ENCODE measurements around the gene IL5RA. TPM values are rescaled to one million over a fixed set of nuclear protein-coding genes. Genes with fewer than 3 reads are reported as not detected.

IL5RA gene
- polyA plus RNA-seq, 1 of the 3 experiments (the other 2 are of a cell fraction): not detected

DNA sequence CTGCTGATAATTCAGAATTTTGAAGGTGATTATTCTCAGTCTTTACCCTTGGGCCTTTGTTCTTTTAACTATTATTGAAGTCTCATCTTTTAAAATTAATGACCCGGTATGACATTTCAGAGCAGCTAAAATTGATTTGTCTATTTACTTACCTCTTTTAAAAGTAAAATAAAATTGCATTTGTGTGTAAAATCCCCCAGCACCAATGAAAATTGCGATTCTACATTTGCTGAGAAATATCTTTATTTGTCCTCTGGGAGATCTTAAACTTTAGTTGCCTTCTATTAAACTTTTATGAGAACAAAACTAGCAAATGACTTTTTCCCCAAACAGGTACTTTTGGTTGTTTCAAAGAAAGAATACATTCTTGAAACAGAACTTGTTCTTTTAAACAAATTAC lies 7.5 kb upstream of the IL5RA start:
- POLR2A ChIA-PET: no interaction called here
- Histone ChIP-seq H4K20me1 (ENCODE audit: insufficient read depth) (no peaks in the 10 kb centered on the region), H3K79me2 (ENCODE audit: insufficient read depth) (no peaks in the 10 kb centered on the region)

DNA sequence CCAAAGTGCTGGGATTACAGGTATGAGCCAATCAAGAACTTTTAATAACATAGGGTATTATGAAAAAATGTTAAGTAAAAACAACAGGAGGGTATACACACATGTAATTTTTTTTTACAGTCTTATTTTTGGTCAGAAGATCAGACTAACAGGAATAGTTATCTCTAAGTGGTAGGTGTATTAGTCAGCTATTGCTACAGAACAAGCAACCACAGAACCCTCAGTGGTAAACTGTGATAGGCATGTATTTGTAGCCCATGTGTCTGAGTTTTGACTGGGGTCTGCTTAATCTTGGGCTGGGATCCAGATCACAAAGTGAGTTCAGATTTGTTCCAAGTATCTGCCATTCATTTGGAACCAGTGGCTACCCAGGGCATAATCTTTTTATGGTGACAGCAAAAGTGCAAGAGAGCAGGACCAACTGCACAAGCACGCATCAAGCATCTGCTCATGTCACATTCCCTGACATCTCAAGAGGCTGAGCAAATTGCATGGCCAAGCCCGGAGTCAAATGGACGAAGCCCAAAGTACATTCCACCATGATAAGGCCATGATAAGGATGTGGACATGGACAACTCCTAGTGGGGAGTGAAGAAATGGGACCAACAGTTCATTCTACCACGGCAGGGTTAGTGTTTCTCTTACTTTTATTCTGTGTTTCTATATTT lies 3.0 kb upstream of the IL5RA start:
- no peak for DNase-seq
- TF ChIP-seq RXRA (IDR thresholded peaks at IDR 0.05; ENCODE audit: borderline replicate concordance, low read depth) (no peak), MXI1 (IDR thresholded peaks at IDR 0.05; ENCODE audit: low read depth, low read length) (no peak), JUND (IDR thresholded peaks at IDR 0.05) (no peak), YY1 (IDR thresholded peaks at IDR 0.05; ENCODE audit: low read depth) (no peak), NFIC (IDR thresholded peaks at IDR 0.05; ENCODE audit: borderline replicate concordance) (no peak), TAF1 (IDR thresholded peaks at IDR 0.05; ENCODE audit: borderline replicate concordance, low read depth, low read length) (no peak)
- TF ChIP-seq, protein P1, sequence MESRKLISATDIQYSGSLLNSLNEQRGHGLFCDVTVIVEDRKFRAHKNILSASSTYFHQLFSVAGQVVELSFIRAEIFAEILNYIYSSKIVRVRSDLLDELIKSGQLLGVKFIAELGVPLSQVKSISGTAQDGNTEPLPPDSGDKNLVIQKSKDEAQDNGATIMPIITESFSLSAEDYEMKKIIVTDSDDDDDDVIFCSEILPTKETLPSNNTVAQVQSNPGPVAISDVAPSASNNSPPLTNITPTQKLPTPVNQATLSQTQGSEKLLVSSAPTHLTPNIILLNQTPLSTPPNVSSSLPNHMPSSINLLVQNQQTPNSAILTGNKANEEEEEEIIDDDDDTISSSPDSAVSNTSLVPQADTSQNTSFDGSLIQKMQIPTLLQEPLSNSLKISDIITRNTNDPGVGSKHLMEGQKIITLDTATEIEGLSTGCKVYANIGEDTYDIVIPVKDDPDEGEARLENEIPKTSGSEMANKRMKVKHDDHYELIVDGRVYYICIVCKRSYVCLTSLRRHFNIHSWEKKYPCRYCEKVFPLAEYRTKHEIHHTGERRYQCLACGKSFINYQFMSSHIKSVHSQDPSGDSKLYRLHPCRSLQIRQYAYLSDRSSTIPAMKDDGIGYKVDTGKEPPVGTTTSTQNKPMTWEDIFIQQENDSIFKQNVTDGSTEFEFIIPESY (IDR thresholded peaks at IDR 0.05; ENCODE audit: borderline replicate concordance, low read depth): no peak
- CTCF ChIA-PET: no interaction called here

More for the DNA sequence above, 7.5 kb upstream of the IL5RA start:
- H3K9me2 ChIP-seq: no peaks in the 10 kb centered on the region
- TF ChIP-seq, protein P2, sequence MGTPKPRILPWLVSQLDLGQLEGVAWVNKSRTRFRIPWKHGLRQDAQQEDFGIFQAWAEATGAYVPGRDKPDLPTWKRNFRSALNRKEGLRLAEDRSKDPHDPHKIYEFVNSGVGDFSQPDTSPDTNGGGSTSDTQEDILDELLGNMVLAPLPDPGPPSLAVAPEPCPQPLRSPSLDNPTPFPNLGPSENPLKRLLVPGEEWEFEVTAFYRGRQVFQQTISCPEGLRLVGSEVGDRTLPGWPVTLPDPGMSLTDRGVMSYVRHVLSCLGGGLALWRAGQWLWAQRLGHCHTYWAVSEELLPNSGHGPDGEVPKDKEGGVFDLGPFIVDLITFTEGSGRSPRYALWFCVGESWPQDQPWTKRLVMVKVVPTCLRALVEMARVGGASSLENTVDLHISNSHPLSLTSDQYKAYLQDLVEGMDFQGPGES (IDR thresholded peaks at IDR 0.05; ENCODE audit: low read depth, low read length): no peak
- TF ChIP-seq GATA2 (CRISPR knock-in tag; IDR thresholded peaks at IDR 0.05) (no peak), YY1 (IDR thresholded peaks at IDR 0.05; ENCODE audit: low read depth) (no peak)
- no peaks in the 10 kb centered on the region for H3K36me3 ChIP-seq (replicated peaks in 1 of 2; ENCODE audit: control insufficient read depth in 1 of 2, insufficient read depth in 2 of 2, low read length in 1 of 2)
- no peak overlapping the region for H3K9ac ChIP-seq
- no peak overlapping the region for H3K27ac ChIP-seq (ENCODE audit: low read depth in 2 of 2, low read length in 1 of 2)
- H3K4me1 ChIP-seq (ENCODE audit: control insufficient read depth in 1 of 2, insufficient read depth in 2 of 2, low read depth in 1 of 2, low read length in 1 of 2): peaks cover 0 to 6% of the 10 kb centered on the region in 2 experiments; a peak in 1 of 4 replicates
- H3K27me3 ChIP-seq (ENCODE audit: insufficient read depth): no peaks in the 10 kb centered on the region
- no peaks in the 10 kb centered on the region for H3K9me3 ChIP-seq
- no peak overlapping the region for H3K4me2 ChIP-seq
- H3K4me3 ChIP-seq (ENCODE audit: low read depth in 2 of 2, low read length in 1 of 2): no peak overlapping the region
- H2AFZ ChIP-seq (ENCODE audit: low read depth): no peak overlapping the region
- no peak for DNase-seq
- WGBS (ENCODE audit: low lambda C conversion rate): 60% methylated on average over 2 of the region's 2 CpGs
- H3F3A ChIP-seq (replicated peaks; ENCODE audit: insufficient read depth): no peaks in the 10 kb centered on the region
- CTCF ChIA-PET: no interaction called here

More for the DNA sequence above, 3.0 kb upstream of the IL5RA start:
- H3K27me3 ChIP-seq (ENCODE audit: insufficient read depth): no peaks in the 10 kb centered on the region
- H4K20me1 ChIP-seq (ENCODE audit: insufficient read depth): no peaks in the 10 kb centered on the region
- H3K9me3 ChIP-seq: no peaks in the 10 kb centered on the region
- H3K27ac ChIP-seq (ENCODE audit: low read depth in 2 of 2, low read length in 1 of 2): no peak overlapping the region
- 38% methylated on average over 4 of the region's 4 CpGs for WGBS (ENCODE audit: low lambda C conversion rate)
- no peak overlapping the region for H3K4me2 ChIP-seq
- no peak overlapping the region for H3K4me3 ChIP-seq (ENCODE audit: low read depth in 2 of 2, low read length in 1 of 2)
- no peaks in the 10 kb centered on the region for H3K4me1 ChIP-seq (ENCODE audit: control insufficient read depth in 1 of 2, insufficient read depth in 2 of 2, low read depth in 1 of 2, low read length in 1 of 2)
- no peaks in the 10 kb centered on the region for H3K9me2 ChIP-seq
- H3K9ac ChIP-seq: no peak overlapping the region
- no peaks in the 10 kb centered on the region for H3K79me2 ChIP-seq (ENCODE audit: insufficient read depth)
- POLR2A ChIA-PET: no interaction called here
- no peaks in the 10 kb centered on the region for H3F3A ChIP-seq (replicated peaks; ENCODE audit: insufficient read depth)
- no peaks in the 10 kb centered on the region for H3K36me3 ChIP-seq (replicated peaks in 1 of 2; ENCODE audit: control insufficient read depth in 1 of 2, insufficient read depth in 2 of 2, low read length in 1 of 2)
- H2AFZ ChIP-seq (ENCODE audit: low read depth): no peak overlapping the region
